GM19035 (cell line): ENCODE data around the gene CIB4.
"Not testable (repeated sequence)": the region's sequence is repeated elsewhere in the genome, so short reads cannot be mapped to it uniquely, and the experiment has no call there.

Experiments used
- ATAC-seq: cut with Tn5 transposase; IDR thresholded peaks from one replicate; pipeline ENCODE4 v1.9.1; 2021; ENCODE audit not compliant: unreplicated experiment

Gene CIB4

DNA sequence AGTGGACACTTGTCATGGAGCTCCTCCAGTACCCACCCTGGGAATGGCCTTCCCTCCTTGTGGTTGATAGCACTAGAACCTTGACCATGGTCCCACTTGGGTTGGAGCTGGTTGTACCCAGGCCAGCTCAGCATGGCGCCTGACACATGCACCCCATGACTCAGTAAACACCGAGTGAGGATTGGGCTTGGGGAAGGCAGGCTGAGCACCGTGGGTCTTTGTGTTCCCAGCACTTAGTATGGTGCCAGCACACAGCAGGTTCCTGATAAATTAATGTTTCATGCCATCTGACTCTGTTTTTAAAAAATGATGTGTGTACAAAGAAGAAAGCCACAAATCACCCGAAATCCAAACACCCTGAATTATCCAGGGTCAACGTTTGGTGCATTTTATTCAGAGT lies 69.8 kb downstream of the CIB4 start:
- no peak for ATAC-seq

DNA sequence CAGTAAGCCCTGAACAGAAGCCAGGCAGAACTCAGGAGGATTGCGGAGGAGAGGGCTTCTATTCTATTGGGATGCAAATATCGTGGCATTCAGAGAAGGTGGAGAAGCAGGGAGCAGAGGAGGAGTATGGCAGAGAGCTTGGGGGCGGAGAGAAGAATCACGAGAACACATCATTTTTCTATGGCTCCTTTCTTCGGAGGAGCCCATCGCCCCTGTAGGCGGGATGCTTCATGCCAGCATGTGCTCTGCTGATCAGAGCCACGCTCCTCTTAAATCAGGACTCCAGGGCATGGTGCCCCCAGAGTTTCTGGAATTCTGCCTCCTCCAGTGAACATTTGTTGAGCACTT lies 71.1 kb downstream of the CIB4 start:
- ATAC-seq = no peak

DNA sequence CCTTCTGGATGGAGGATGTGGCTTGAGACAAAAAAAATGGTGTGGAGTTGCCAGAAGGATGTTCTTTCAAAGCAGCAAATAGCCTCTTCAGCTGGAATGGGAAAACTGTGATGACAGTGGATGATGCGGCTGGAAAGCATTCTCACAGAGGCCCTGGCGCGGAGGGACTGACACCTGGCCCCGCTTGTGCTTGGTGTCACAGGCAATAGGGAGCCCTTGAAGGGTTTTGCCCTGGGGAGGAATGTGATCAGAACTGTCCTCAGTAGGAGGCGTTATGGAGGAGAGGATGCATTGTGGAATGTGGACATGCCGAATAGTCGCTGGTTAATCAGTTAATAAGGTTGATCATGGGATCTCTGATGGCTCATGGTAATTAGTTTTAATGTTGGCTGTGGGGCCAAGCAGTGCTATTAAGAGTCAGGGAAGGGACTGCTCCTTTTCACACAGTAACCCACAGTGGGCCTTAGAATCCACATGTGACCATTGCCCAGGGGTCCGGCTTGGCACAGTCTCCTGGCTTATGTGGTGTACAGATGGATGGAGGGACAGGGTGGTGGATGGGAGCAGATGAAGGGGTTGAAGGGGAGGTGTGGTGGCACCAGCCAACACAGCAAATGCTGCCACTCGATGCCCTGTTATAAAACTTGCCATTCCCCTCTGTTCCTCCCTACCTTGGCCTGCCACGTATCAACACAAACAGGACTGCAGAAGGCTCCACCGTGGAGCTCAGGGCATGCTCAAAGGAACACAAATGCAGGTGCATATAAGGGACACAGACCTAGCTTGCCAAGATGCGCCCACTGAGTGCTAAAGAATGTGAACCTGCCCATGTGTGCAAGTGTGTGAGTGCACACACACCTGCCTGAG lies 71.7 kb downstream of the CIB4 start:
- no peak for ATAC-seq

DNA sequence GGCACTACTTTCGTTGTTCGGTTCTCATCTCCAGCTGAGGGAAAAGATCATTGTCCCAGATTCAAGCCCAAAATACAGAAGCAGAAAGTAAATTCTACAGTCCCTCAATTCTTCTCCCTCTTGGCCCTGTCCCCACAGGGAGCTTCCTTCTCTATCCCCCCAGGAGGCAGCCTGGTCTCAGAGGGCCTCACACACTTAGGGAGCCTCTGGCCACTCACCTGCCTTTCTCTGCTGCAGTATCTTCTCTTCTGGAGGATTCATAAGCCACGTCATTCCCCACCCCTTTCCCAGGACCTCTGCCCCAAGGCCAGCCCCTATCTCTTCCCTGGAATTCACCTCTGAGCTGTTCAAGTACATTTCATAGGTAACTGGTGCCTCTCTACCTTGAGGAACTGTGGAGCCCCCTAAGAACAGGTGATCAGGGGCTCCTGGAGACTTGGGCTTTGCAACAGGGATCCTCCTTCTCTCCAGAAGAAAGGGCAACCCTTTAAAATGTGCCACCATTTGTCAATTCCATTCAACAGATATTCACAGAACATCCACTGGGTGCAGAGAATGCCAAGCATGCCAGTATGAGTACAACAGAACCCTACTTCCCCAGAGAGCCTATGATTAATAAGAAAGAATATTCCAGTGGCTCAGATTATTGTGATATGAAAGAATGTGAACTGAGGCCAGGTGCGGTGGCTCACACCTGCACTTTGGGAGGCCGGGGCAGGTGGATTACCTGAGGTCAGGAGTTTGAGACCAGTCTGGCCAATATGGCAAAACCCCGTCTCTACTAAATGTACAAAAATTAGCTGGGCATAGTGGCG lies 72.9 kb downstream of the CIB4 start:
- ATAC-seq = no peak

DNA sequence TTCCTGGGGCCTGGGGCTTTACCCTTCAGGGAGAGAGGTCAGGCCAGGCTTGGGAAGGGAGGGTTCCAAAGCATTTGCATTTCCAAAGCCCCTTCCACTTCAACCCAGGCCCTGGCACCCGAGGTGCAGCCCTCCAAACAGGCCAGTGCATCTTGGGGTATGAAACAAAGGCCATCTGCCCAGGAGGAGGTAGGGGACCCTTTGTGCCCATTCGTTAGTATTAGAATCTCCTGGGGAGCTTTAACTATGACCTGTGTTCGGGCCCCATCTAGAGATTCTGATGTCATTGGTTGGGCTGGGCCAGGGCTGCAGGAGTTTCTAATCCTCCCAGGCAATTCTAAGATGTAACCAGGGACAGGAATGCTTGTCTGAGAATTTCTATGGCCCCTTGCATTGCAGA lies 73.6 kb downstream of the CIB4 start:
- no peak for ATAC-seq

DNA sequence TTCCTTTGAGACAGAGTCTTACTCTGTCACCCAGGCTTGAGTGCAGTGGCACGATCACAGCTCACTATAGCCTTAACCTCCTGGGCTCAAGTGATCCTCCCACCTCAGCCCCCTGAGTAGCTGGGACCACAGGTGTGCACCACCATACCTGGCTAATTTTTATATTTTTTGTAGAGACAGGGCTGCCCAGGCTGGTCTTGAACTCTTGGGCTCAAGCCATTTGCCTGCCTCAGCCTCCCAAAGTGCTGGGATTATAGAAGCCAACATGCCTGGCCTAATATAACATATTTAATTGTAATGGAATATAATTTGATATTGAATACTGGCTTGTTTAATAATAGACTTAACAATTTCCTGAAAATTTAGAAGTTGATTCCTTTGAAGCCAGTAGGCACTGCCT lies 74.4 kb downstream of the CIB4 start:
- ATAC-seq = not testable (repeated sequence)

DNA sequence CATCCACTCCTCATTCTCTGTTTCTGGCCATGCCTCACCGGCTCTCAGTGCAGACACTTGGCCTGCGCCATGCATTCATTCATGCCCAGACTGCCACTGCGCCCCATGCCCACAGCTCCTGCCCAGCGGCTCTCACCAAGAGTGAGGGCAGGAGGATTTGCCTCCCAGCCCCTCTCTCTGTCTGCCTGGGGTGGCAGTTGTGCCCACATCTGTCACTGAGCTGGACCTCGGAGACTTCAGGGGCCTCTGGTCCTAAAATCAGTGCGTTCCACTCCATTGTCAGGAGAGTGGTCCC lies 75.1 kb downstream of the CIB4 start:
- ATAC-seq = no peak

DNA sequence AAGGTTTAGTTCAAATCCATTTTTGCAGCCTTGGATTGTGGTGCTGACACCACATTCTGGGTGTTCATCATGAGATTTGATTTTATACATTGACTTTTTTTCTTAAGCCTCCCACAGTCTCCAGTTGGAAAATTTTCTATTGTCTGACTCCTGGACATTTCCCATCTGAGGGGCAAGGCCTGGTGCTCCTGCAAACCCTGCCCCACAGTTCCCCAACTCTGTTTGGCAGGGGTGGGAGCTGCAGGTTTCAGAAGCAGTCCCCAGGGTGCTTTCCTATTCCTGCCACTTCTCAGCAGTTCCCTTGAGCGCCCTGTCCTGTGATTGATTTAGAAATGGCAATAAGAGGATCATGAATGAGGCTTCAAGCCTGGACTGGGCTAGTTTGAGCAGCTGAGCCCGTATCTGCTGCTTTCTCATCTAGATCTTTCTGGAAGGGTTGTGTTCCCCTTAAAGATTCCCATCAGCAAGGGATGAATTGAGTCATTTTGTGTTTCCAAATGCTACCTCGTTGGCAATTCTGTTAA lies 77.0 kb downstream of the CIB4 start:
- no peak for ATAC-seq

DNA sequence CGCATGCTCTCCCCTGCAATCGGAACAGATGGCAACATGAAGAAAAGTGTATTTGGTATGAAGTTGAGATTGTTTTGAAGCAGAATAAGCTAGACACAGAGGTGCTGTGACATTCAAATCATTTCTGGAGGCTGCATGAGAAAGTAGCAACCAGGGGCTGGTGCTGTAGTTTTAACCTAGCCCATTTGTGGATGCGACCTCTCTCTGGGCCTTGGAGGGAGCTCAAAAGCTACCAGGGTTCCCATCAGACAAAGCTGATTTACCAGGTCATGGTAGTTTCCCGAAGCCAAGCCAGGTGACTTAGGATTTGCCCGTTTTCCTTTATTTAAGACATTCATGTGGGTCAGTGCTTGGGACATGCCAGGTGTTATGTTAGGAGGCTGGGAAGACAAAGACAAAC lies 77.5 kb downstream of the CIB4 start:
- ATAC-seq = no peak

DNA sequence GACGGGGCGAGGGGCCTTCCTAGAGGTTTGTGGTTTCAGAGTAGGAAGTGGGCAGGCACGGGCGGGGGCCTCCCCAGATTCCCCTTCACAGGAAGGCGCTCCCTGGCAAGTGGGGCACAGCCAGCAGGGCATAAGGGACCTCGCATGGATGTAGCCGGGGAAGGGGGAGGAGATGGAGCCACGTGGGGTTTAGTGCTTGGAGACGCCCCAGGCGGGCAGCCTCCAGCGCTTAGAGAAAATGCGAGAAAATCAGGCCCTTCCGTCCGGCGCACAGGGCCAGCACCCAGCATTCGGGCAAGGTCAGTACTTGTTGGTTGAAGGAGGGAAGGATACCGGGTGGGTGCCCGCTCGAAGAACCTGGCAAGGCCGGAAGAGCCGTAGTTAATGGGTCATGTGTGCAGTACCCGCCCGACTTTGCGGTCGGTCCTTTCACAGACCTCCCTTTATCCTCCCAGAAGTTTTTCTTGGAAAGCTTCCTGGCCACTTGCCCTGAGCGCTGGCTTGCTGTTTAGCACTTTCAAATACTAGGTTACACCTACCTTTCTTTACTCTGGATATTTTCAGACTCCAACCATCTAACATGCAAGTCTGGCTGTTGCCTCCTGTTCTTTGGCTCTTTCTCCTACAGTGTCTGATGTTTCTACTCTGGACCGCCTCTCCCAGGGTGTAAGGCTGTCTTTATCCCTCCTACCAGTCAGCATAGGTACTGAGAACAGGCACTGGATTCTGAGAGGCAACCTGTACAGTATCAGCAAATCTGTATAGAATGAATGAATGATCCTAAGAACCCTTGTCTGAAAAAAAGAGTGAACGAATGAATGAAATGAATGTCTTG lies 78.1 kb downstream of the CIB4 start:
- ATAC-seq = no peak

DNA sequence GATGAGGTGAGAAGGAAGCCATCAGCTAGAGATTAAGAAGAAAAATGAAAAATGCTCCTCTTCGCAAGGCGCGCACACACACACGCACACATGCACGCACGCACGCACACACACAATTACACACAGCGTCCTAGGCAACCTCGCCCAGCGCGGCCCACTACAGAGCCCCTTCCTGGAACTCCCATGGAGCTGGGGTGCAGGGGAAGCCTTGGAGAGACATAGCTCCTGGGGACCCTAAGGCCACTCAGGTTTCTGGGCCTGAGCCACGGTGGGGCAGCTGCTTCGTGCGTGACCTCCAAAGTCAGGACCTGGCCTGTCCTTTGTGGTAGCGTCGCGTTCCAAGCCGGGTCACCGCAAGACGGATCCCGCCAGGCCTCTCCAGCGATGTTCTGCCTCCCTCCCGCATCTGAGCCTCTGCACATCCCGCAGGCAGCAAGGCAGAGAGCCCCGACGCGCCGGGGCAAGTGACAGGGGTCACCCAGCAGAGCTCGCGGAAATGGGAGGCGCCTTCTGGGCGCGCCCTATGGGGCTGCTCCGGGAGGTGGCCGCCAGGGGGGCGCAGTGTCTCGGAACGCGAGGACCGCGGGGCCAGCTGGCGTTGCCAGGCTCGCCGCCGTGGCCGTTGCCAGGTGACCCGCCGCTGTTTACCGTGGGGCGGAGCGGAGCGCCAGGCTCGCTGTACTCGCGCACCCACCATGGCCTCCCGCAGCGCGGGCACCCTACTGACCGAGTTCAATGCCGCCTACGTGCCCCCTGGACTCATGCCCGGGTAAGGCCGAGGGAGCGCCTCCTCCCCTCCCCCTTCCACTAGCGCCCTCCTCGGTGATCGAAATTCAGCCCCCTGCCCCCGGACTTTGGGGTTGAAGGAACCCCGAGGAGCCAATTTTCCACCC lies 79.0 kb downstream of the CIB4 start:
- no peak for ATAC-seq

DNA sequence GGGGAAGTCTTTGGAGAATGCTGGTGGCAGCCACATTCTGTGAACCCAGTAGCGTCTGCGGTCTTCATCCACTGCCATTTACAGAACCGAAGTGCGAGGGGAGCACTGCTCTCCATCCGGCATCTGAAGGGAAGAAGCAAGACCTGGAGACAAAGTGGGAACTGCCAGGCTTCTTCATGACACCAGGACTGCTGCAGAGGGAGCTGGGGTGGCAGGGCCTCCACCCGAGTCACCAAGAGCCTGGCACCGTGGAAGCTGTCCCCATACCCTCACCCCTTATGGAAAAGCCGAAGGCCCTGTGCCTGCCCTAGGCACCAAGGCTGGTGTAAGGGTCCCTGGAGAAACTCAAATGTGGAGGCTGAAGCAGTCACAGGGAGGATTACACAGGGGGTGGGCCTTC lies 79.8 kb downstream of the CIB4 start:
- no peak for ATAC-seq

DNA sequence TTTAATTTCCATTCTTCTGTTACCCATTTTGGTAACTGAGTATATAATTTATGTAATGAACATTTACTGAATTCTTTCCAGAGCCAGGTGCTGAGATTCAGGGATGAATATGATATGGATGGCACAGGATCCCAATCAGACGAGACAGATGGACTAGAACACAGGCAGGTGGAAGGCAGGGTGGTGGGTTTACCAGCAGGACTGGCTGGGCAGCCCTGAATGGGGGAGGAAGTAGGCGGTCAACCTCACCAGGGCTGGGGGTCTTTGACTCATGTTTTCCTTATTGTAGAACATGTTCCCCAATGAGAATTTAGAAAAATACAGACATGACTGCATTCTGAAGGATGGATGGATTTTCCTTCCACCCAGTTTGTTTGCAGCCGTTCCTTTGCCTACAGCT lies 80.3 kb downstream of the CIB4 start:
- ATAC-seq = no peak

DNA sequence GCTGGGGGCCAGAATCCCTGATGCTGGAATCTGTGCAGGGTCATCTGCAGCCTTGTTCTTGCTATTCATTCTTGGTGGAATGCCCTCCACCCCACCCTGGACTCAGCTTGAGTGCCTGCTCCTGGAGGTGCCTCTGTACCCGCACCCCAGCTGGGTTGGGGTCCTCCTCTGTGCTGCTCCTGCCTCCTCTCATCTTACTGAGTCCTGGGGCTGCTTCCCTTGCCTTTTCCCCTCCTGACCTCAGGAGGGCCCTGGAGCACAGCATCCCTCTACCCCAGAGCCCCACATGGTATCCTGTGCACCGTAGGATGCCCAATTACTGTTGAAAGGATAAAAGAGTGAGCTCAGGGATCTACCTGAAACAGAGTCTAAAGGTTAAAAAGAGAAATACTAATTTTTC lies 81.6 kb downstream of the CIB4 start:
- ATAC-seq = no peak

DNA sequence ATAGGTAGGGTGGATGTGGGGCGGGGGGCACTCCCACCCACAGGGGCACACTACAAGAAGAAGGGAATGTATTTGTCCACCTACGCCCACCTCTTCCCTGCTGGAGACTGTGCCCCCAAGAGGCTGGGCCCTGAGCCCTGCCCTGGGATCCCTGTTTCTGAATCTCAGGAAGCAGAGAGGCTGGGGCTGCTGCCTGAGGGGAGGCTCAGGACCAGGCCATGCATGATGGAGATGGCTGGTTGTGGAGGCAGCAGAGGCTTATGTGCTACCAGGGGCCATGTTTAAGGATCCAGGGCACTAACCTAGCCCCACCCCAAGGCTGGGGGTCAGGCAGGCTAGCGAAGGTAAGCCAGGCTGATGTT lies 82.1 kb downstream of the CIB4 start:
- ATAC-seq = no peak

DNA sequence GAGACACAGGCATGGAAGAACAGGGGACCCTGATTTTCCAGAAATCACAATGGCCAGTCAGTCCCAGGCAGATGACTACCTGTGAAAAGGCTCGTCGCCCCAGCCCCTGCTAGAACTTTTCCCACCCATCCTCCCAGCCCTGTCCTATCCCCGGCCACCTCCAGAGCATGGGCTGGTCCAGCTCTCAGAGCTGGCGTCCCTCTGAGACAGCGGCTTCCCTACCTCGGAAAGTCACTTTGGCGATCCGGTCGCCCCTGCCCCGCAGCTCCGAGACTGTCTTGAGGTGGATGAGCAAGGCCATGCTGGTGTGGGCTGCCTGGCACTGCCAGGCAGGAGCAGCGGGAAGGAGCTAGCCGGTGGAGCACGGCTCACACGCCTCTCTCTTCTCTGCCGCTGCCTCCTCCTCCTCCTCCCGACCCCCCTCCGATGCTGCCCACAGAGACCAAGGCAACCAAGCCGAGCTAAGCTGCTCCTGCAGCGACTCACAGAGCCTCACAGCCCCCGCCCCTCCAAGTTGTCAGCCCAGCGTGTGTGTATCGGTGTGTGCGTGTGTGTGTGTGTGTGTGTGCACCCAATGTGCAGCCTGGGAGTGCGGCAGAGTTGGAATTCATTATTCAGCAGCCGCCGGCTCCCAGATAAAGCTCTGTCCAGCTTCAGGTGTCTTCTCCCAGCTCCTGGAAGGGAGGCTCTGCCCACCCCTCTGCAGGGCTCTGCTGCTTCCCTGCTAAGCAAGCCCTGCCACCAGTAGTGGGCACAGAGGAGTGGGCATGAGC lies 82.7 kb downstream of the CIB4 start:
- ATAC-seq = no peak

DNA sequence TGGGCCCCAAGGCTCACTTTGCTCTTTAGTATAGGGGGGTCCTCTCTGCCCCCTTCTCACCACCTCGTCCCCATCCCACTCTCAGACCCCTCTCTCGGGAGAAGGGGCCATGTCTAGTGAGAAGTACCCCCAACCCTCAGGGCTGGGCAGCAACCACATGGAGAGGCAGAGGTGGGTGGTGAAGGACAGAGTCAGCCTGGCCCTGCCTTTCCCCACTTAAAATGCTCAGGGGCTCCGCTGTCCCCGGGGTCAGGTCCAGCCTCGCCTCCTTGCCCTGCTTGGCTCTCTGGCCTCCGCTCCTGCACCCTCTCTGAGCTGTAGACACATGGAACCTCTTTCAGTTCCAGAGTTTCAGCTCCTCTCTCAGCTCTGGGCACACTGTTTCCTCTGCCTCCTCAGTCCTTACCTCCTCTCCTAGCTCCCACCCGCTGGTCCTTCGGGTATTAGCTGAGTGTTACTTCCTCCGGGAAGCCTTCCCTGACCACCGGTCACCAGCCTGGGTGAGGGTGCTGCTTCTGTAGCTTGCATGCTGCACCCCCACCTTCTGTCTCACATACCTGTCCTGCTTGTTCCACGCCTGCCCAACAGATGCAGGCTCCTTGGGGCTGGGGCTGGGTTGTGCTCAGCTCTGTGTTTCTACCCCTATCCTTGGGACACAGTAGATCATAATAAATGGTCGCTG lies 83.8 kb downstream of the CIB4 start:
- no peak for ATAC-seq

DNA sequence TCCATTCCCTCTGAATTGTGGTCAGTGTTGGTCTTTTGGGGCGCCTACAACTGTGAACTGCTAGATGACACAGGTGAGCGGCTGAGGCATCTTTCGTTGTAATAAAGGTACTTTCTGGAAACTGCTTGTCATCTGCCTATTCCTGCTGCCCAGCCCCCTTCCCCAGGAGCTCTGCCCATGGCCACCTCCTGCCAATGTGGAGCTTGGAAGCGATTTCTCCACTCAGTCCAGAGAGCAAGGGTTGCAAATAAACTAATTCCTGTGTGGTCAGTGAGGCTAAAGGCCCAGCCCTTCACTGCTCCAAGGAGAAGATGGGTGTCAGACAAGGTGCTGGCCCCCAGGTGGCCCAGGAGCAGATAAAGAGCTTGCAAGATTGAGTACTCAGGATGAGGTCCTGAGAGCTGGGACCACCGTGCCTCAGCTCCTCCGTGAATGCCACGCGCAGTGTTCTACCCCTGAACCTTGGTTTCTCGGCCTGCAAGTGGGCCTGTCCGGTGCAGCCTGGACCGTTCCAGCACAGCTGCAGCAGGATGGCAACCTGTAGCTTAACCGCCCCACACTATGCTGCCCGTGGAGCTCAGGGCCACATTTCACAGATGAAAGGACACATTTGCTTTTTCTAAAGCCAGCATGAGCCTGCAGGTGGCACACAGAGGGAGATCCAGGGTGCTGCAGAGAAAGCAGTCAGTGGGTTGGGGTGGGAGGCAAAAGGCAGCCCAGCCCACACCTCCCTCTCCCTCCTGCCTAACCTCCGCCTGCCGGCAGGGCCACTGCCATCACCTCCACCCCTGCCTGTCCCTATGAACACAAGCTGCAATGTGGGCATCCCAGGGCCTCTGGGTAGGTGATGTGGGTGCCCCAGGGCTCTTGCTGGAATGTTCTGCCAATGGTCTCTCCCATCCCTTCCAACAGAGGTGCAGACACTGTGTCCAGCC lies 84.6 kb downstream of the CIB4 start:
- ATAC-seq = no peak
